DOHH2 (cell line): ENCODE measurements around the gene ROBO1.
"Not testable (repeated sequence)": the region's sequence is repeated elsewhere in the genome, so short reads cannot be mapped to it uniquely, and the experiment has no call there.

Experiments used
- H3F3A ChIP-seq: fragments of 200-600 bp; sonication (generic), shearing (Covaris generic); 2 replicates; pipeline ENCODE4 v1.6.0; 2016; ENCODE audit warnings: antibody characterized with exemption, mild to moderate bottlenecking; ENCODE audit not compliant: control insufficient read depth, insufficient read depth
- H3K27ac ChIP-seq: fragments of 200-600 bp; sonication (generic); 2 replicates; pipeline ENCODE4 v1.5.1; 2014; ENCODE audit warnings: low read depth, mild to moderate bottlenecking, low read length, moderate library complexity
- H3K27me3 ChIP-seq: fragments of 200-600 bp; sonication (generic); 2 replicates; pipeline ENCODE4 v1.6.1; 2014; ENCODE audit warnings: mild to moderate bottlenecking, low read length, mixed read lengths; ENCODE audit not compliant: control insufficient read depth
- H3K36me3 ChIP-seq: fragments of 200-600 bp; sonication (generic); 2 replicates; pipeline ENCODE4 v1.6.1; 2014; ENCODE audit warnings: mild to moderate bottlenecking, low read length, moderate library complexity, mixed read lengths; ENCODE audit not compliant: control insufficient read depth
- H3K4me1 ChIP-seq: fragments of 200-600 bp; sonication (generic); 2 replicates; pipeline ENCODE4 v1.6.1; 2014; ENCODE audit warnings: mild to moderate bottlenecking, low read length, mixed read lengths; ENCODE audit not compliant: control insufficient read depth
- H3K4me2 ChIP-seq: fragments of 200-600 bp; sonication (generic); 2 replicates; pipeline ENCODE4 v1.6.0; 2014; ENCODE audit warnings: mild to moderate bottlenecking, low read length, moderate library complexity
- H3K4me3 ChIP-seq: fragments of 200-600 bp; sonication (generic); 2 replicates; pipeline ENCODE4 v1.5.1; 2014; ENCODE audit warnings: mild to moderate bottlenecking, low read length, mixed read lengths
- H3K79me2 ChIP-seq: fragments of 200-600 bp; sonication (generic); 2 replicates; pipeline ENCODE4 v1.6.1; 2014; ENCODE audit warnings: mild to moderate bottlenecking, low read length, mixed read lengths; ENCODE audit not compliant: control insufficient read depth
- H3K9me2 ChIP-seq: fragments of 200-600 bp; sonication (generic); replicated peaks from 2 replicates; pipeline ENCODE4 v1.6.1; 2014; ENCODE audit warnings: mild to moderate bottlenecking, low read length, mixed read lengths; ENCODE audit not compliant: control insufficient read depth
- H3K9me3 ChIP-seq: fragments of 200-600 bp; sonication (generic); 2 replicates; pipeline ENCODE4 v1.6.1; 2014; ENCODE audit warnings: antibody characterized with exemption, low read length, mixed read lengths; ENCODE audit not compliant: control insufficient read depth, insufficient read depth
- H4K20me1 ChIP-seq: fragments of 200-600 bp; sonication (generic); 2 replicates; pipeline ENCODE4 v1.6.0; 2014; ENCODE audit warnings: low read depth, mild to moderate bottlenecking, antibody characterized with exemption, low read length, moderate library complexity; ENCODE audit not compliant: control insufficient read depth, insufficient read depth
- CTCF ChIP-seq: fragments of 200-600 bp; sonication (generic); IDR thresholded peaks from one replicate; pipeline ENCODE4 v1.5.1; 2014; ENCODE audit warnings: antibody characterized with exemption, mild to moderate bottlenecking, low read depth, low read length; ENCODE audit not compliant: poor library complexity, severe bottlenecking
- EZH2phosphoT487 ChIP-seq: fragments of 200-600 bp; sonication (generic); IDR thresholded peaks from 2 replicates; pipeline ENCODE4 v1.6.1; 2017; ENCODE audit warnings: borderline replicate concordance, mild to moderate bottlenecking, antibody characterized with exemption, low read length, moderate library complexity, mixed read lengths

The ROBO1 gene

DNA sequence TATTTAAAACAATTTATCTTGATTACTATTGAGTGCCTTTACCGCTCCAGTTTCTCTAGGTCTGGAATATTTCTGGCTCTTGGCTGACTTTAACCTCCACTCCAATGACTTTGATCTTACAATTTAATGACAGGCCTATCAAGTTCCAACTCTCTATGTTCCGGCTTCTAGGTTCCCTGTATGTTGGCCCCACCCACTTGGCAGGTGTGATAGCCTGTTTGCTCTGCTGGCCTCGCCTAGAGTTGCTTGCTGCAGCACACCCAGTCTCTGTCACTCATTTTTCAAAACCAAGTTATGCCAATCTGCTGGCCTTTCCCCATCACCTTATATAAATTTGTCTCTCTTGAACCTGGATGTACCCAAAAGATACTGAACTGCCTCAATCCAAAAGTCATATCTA is 428.0 kb downstream of the ROBO1 start:
- TF ChIP-seq CTCF = no peak
- TF ChIP-seq EZH2phosphoT487 = no peak
- H3K79me2 ChIP-seq = no peaks in the 10 kb centered on the region
- H3K4me1 ChIP-seq = no peaks in the 10 kb centered on the region
- no peaks in the 10 kb centered on the region for H3K27me3 ChIP-seq
- no peaks in the 10 kb centered on the region for H3K9me2 ChIP-seq
- no peak overlapping the region for H3K4me2 ChIP-seq
- no peaks in the 10 kb centered on the region for H3K36me3 ChIP-seq
- no peaks in the 10 kb centered on the region for H3F3A ChIP-seq
- no peaks in the 10 kb centered on the region for H4K20me1 ChIP-seq
- no peak overlapping the region for H3K4me3 ChIP-seq
- H3K27ac ChIP-seq = no peak overlapping the region
- H3K9me3 ChIP-seq = no peaks in the 10 kb centered on the region

- no peaks in the 10 kb centered on the region for H3F3A ChIP-seq
- no peak overlapping the region for H3K27ac ChIP-seq
- H3K9me2 ChIP-seq = no peaks in the 10 kb centered on the region
- no peaks in the 10 kb centered on the region for H3K4me1 ChIP-seq
- H3K36me3 ChIP-seq = no peaks in the 10 kb centered on the region
- no peak overlapping the region for H3K4me2 ChIP-seq
- H3K27me3 ChIP-seq = no peaks in the 10 kb centered on the region
- no peak for TF ChIP-seq CTCF
- TF ChIP-seq EZH2phosphoT487 = no peak
- H4K20me1 ChIP-seq = no peaks in the 10 kb centered on the region
- H3K4me3 ChIP-seq = no peak overlapping the region
- H3K9me3 ChIP-seq = no peaks in the 10 kb centered on the region
- H3K79me2 ChIP-seq = no peaks in the 10 kb centered on the region
Measured at GRCh38 chr3:79337798-79338197, 430.0 kb downstream of the ROBO1 start.

DNA sequence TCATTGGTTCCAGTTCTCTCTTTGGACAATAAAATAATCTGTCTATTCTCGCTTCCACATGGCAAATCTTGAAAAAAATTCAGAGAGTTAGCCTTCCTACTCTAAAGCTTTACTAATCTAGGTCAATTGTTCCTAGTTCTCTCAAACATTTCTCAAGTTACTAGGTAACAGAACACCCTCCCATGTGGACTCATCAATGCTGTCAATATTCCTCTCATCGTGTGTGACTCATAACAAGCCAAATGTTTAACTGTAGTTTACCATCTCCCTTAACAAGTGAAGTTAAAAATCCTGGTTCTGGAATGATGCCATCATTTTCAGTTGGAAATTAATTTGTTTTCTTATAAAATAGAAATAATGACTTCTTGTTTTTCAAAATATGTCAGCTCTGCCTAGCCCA is 438.6 kb downstream of the ROBO1 start:
- no peak for TF ChIP-seq EZH2phosphoT487
- no peak for TF ChIP-seq CTCF

DNA sequence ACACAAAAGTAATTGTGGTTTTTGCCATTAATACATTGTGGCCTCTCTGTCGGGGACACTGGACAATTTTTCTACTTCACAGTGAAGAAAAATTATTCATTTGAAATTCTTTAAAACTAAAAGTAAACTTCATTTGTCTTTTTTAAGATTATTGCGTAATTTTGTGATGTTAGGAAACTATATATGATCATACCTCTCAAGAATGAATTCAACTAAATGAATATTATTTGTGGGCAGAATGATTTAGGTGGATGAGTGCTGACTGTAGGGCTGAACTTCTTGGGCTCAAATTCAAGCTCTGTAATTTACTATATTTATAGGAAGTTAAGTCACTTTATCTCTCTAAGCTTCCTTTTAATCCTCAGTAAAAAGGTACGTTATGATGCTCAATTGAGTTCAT is 441.2 kb downstream of the ROBO1 start:
- no peaks in the 10 kb centered on the region for H3K9me3 ChIP-seq
- H3K79me2 ChIP-seq = no peaks in the 10 kb centered on the region
- H3F3A ChIP-seq = no peaks in the 10 kb centered on the region
- no peak overlapping the region for H3K4me3 ChIP-seq
- H3K27me3 ChIP-seq = no peaks in the 10 kb centered on the region
- H3K27ac ChIP-seq = no peak overlapping the region
- H4K20me1 ChIP-seq = no peaks in the 10 kb centered on the region
- H3K36me3 ChIP-seq = no peaks in the 10 kb centered on the region
- H3K9me2 ChIP-seq = no peaks in the 10 kb centered on the region
- H3K4me2 ChIP-seq = no peak overlapping the region
- TF ChIP-seq EZH2phosphoT487 (no peak), CTCF (no peak)
- no peaks in the 10 kb centered on the region for H3K4me1 ChIP-seq

More for the DNA sequence above, 438.6 kb downstream of the ROBO1 start:
- Histone ChIP-seq H3K36me3 (no peaks in the 10 kb centered on the region), H3K9me3 (no peaks in the 10 kb centered on the region), H3K27ac (no peak overlapping the region), H3K9me2 (no peaks in the 10 kb centered on the region), H3F3A (no peaks in the 10 kb centered on the region), H3K4me3 (no peak overlapping the region), H4K20me1 (no peaks in the 10 kb centered on the region), H3K27me3 (no peaks in the 10 kb centered on the region), H3K79me2 (no peaks in the 10 kb centered on the region), H3K4me2 (no peak overlapping the region), H3K4me1 (no peaks in the 10 kb centered on the region)

- not testable (repeated sequence) for H3K36me3 ChIP-seq, H3K9me2 ChIP-seq, H4K20me1 ChIP-seq, H3K79me2 ChIP-seq, H3K9me3 ChIP-seq, H3K4me1 ChIP-seq, H3K27me3 ChIP-seq, H3K4me2 ChIP-seq, H3F3A ChIP-seq, H3K4me3 ChIP-seq, H3K27ac ChIP-seq
Measured at GRCh38 chr3:79325833-79326383, 441.9 kb downstream of the ROBO1 start.
